ENCODE measurements around the gene FYN. TPM values are rescaled to one million over a fixed set of nuclear protein-coding genes. Genes with fewer than 3 reads are reported as not detected.

FYN gene
- polyA plus RNA-seq, 3 donors, result 88.4 to 149 (median 114) TPM

DNA sequence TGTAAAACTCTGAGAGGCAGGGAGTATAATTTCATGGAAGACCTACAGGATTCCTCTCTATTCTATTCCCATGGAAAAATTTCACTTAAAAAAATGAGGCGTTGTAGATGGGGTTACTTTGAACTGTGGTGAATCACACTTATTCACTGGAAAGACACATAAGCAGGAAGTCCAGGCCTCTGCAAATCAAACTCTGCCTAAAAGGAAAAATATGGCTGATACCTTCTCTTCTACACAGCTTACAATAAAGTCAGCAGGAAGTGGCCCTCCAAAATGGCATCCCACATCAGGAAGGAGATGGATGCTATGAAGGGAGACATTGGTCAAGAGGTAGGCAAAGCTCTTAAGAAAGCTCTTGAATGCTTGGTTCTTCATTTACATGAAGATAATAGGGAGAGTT, 115.9 kb downstream of the FYN start:
- peaks cover 51 to 54% of the 10 kb centered on the region in 2 donors for H3K36me3 Mint-ChIP-seq
- Histone ChIP-seq H3K79me2 (ENCODE audit: insufficient read depth, low read length) (peaks cover 35% of the 10 kb centered on the region), H3K4me3 (replicated peaks in 1 of 3; ENCODE audit: low read depth in 2 of 3, low read length in 3 of 3) (no peak overlapping the region), H3K27ac (ENCODE audit: low read depth in 1 of 2, low read length in 2 of 2) (no peak overlapping the region), H3K27me3 (ENCODE audit: control insufficient read depth in 2 of 2, insufficient read depth in 2 of 2, low read length in 2 of 2) (no peaks in the 10 kb centered on the region), H3K4me1 (ENCODE audit: control insufficient read depth in 1 of 2, insufficient read depth in 2 of 2, low read length in 2 of 2) (peaks cover 11 to 17% of the 10 kb centered on the region in 2 donors), H3K4me2 (replicated peaks; ENCODE audit: extremely low read depth, low read length, poor library complexity, severe bottlenecking) (no peak overlapping the region), H3K9me3 (replicated peaks in 1 of 2; ENCODE audit: control insufficient read depth in 1 of 2, insufficient read depth in 1 of 2, low read length in 2 of 2) (no peaks in the 10 kb centered on the region), H2AFZ (ENCODE audit: insufficient read depth, low read depth, low read length, poor library complexity, severe bottlenecking) (no peak overlapping the region), H4K20me1 (ENCODE audit: insufficient read depth, low read length) (peaks cover 100% of the 10 kb centered on the region), H3K36me3 (replicated peaks in 1 of 2; ENCODE audit: control insufficient read depth in 1 of 2, insufficient read depth in 2 of 2, low read length in 2 of 2) (peaks cover 0 to 43% of the 10 kb centered on the region in 2 donors), H3K9ac (ENCODE audit: insufficient read depth, low read length, poor library complexity, severe bottlenecking) (no peak overlapping the region)
- peak overlapping the region in 1 of 7 donors; percentile 42 for H3K27ac Mint-ChIP-seq
- no CpG with 5 or more reads among the region's 1 CpG for WGBS (ENCODE audit: insufficient coverage)
- no peak for TF ChIP-seq CTCF (IDR thresholded peaks at IDR 0.05)
- no peak overlapping the region for H3K4me3 Mint-ChIP-seq
- peaks cover 41% of the 10 kb centered on the region for H3K4me1 Mint-ChIP-seq
- H3K9me3 Mint-ChIP-seq, result no peaks in the 10 kb centered on the region
- peaks cover 0 to 3% (median 0%) of the 10 kb centered on the region in 3 donors for H3K27me3 Mint-ChIP-seq (ENCODE audit: low read depth in 3 of 3)
- intact Hi-C loops (cut with micrococcal nuclease), result no loop called here
- no peak for DNase-seq

GRCh38 chr6:111754423-111754822, 118.8 kb downstream of the FYN start:
- Histone ChIP-seq H3K4me1 (ENCODE audit: control insufficient read depth in 1 of 2, insufficient read depth in 2 of 2, low read length in 2 of 2) (peaks cover 0 to 8% of the 10 kb centered on the region in 2 donors), H3K9me3 (replicated peaks in 1 of 2; ENCODE audit: control insufficient read depth in 1 of 2, insufficient read depth in 1 of 2, low read length in 2 of 2) (no peaks in the 10 kb centered on the region), H3K4me2 (replicated peaks; ENCODE audit: extremely low read depth, low read length, poor library complexity, severe bottlenecking) (no peak overlapping the region), H3K79me2 (ENCODE audit: insufficient read depth, low read length) (peaks cover 25% of the 10 kb centered on the region), H3K9ac (ENCODE audit: insufficient read depth, low read length, poor library complexity, severe bottlenecking) (no peak overlapping the region), H4K20me1 (ENCODE audit: insufficient read depth, low read length) (peaks cover 99% of the 10 kb centered on the region), H3K36me3 (replicated peaks in 1 of 2; ENCODE audit: control insufficient read depth in 1 of 2, insufficient read depth in 2 of 2, low read length in 2 of 2) (peaks cover 0 to 24% of the 10 kb centered on the region in 2 donors), H3K27ac (ENCODE audit: low read depth in 1 of 2, low read length in 2 of 2) (no peak overlapping the region), H3K4me3 (replicated peaks in 1 of 3; ENCODE audit: low read depth in 2 of 3, low read length in 3 of 3) (no peak overlapping the region), H2AFZ (ENCODE audit: insufficient read depth, low read depth, low read length, poor library complexity, severe bottlenecking) (no peak overlapping the region), H3K27me3 (ENCODE audit: control insufficient read depth in 2 of 2, insufficient read depth in 2 of 2, low read length in 2 of 2) (no peaks in the 10 kb centered on the region)
- Mint-ChIP-seq H3K27me3 (ENCODE audit: low read depth in 3 of 3) (peaks cover 0 to 3% (median 0%) of the 10 kb centered on the region in 3 donors), H3K4me1 (peaks cover 26% of the 10 kb centered on the region), H3K9me3 (no peaks in the 10 kb centered on the region), H3K4me3 (no peak overlapping the region), H3K27ac (peak overlapping the region in 1 of 7 donors; percentile 59), H3K36me3 (peaks cover 41 to 50% of the 10 kb centered on the region in 2 donors)
- TF ChIP-seq CTCF (IDR thresholded peaks at IDR 0.05), result no peak
- intact Hi-C loops (cut with micrococcal nuclease), result no loop called here
- WGBS (ENCODE audit: insufficient coverage), result 100% methylated on average over 1 of the region's 4 CpGs
- no peak for DNase-seq

Measured in CD14-positive monocyte (primary cell).